AML-193 (cell line): Measurements from ENCODE around the gene LTBP2.

ENCODE experiments used
- DNase-seq, 2 experiments: peaks; one replicate each; lab custom pipeline; 2025; lab: John Stamatoyannopoulos, UW

The LTBP2 gene

DNA sequence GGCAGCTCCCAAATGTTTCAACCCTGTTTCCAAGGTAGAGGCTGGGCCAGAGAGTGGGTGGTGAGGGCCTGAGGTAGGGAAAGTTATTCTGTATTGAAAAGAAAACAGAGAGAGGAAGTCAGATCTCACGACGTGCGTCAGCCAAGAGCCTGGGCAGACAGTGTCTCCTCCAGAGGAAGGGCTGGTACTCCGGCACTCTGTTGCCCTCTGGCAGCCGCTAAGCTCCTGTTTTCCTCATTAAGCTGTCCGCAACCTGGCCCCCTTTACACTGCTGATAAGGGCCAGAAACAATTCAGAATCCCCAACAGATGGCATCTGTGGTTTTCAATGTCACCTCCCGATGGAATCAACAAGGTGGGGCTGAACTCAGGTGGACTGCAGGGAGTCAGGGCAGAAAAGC, 26.0 kb upstream of the LTBP2 start:
- no peak for DNase-seq

GRCh38 chr14:74637178-74637550, 25.1 kb upstream of the LTBP2 start:
- no peak for DNase-seq

DNA sequence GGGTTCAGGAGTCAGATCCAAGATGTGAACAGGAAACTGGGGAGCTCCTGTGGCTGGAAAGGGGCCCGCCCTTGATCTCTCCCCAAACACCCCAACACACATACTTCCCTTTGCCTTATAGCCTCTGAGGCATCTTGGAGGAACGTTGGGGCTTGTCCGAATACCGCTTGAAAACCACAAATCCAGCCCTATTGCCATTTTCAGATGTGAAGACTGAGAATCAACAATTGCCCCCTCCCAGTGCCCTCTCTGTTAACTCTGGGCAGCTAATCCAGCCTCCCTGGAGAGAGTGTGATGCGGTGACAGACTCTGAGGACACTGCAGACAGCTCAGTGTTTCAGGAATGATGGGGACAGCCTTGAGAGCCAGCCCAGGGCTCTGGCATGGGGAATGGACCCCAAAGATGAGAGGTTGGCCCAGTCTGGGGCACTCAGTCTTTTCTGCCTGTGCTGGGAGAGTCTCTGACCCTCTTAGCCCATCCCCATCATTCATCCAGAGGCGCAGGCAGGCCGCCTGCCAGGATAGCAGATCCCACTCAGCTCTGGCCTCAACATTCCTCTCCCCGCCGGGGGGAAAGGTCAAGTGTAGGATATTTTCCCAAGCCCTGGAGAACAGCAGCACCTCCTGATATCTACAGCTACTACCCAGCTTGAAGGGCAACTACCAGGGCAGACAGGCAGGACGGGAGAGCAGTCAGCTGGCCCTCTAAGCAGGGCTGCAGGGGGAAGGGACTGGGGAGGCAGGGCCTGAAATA, 24.6 kb upstream of the LTBP2 start:
- DNase-seq: no peak

DNA sequence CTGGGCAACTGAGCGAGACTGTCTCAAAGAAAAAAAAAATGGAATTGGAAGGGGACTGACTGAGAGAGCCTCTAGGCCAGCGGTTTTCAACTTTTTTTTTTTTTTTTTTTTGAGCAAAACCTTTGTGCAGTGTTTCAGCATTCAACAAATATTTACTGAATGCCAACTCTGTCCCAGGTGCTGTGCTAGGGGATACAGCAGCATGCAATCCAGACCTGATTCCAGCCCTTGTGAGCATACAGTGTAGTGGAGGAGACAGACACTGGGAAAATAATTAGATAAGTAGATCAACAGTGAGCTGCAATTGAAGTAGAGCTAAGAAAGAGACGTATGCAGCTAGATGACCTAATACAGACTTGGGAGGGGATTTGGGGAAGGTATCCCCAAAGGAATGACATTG, 23.8 kb upstream of the LTBP2 start:
- no peak for DNase-seq

- no peak for DNase-seq
Measured at GRCh38 chr14:74634964-74635363, 22.9 kb upstream of the LTBP2 start.

DNA sequence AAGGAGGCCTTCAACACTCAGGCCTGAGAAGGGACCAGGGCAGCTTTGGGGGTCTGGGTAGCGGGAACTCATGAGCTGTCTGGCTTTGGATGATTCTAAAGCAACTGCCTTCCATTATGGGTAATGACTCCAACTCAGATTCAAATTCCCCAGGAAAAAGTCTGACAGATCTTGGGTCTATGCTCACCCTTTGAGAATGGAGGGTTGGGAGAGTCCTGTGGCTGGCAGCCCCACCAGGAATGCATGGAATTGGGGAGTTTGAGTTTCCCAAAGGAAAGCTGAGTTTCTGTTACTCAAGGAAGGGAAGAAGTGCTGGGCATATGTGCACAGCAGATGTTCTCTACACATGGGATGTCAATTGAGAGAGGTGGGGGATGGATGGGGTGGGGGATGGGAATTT, 22.4 kb upstream of the LTBP2 start:
- DNase-seq: no peak

- DNase-seq: no peak
Measured at GRCh38 chr14:74630881-74631690, 19.0 kb upstream of the LTBP2 start.

DNA sequence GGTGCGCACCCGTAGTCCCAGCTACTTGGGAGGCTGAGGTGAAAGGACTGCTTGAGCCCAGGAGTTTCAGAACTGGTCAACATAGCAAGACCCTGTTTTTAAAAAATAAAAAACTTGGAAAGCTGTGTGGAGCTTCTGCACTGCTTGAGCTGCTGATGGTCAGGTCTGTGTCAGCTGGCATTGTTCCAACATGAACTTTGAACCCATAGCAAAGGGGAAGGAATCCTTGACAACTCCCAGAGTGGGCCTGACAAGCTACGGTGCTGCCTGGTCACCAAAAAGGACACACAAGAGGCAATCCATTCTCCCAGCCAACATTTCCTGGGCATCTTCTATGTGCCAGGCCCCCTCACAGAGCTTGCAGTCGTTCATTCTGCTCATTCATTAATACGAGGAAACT, 16.4 kb upstream of the LTBP2 start:
- no peak for DNase-seq

DNA sequence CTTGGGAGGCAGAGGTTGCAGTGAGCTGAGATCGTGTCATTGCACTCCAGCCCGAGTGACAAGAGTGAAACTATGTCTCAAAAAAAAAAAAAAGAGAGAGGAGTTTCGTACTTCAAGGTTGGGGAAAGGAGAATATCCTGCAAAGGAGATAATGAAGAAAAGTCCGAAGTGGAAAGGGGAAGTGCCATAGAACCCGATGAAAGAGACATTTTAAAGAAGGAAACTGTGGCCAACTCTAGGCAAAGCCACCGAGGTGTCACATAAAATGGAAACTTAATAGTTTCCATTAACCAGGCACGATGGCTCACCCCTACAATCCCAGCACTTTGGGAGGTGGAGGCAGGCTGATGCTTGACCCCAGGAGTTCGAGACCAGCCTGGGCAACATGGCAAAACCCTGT, 15.0 kb upstream of the LTBP2 start:
- DNase-seq: peak; percentile 53 to 60

GRCh38 chr14:74622257-74622656, 10.2 kb upstream of the LTBP2 start:
- DNase-seq: no peak

GRCh38 chr14:74621556-74621955, 9.5 kb upstream of the LTBP2 start:
- DNase-seq: no peak

GRCh38 chr14:74620923-74621322, 8.9 kb upstream of the LTBP2 start:
- no peak for DNase-seq

DNA sequence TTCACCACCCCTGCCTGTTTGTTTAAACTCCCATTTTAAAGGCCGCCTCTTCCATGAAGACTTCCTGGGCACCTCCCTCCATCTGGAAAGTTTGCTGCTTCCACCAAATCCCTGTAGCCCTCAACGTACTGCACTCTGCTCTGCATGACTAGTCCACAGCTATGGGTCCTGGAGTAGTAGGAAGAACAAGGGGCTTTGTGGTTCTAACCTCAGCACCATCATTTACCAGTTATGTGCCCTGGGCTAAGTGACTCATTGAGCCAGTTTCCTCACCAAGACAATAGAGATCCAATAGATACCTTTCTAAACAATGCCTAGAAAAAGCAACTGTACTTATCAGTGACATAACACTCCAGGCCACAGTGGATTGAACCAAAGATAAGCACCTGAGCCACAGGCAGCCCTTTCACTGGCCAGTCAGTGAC, 8.5 kb upstream of the LTBP2 start:
- DNase-seq: peak; percentile 21 to 38

GRCh38 chr14:74619672-74620131, 7.7 kb upstream of the LTBP2 start:
- DNase-seq: no peak

DNA sequence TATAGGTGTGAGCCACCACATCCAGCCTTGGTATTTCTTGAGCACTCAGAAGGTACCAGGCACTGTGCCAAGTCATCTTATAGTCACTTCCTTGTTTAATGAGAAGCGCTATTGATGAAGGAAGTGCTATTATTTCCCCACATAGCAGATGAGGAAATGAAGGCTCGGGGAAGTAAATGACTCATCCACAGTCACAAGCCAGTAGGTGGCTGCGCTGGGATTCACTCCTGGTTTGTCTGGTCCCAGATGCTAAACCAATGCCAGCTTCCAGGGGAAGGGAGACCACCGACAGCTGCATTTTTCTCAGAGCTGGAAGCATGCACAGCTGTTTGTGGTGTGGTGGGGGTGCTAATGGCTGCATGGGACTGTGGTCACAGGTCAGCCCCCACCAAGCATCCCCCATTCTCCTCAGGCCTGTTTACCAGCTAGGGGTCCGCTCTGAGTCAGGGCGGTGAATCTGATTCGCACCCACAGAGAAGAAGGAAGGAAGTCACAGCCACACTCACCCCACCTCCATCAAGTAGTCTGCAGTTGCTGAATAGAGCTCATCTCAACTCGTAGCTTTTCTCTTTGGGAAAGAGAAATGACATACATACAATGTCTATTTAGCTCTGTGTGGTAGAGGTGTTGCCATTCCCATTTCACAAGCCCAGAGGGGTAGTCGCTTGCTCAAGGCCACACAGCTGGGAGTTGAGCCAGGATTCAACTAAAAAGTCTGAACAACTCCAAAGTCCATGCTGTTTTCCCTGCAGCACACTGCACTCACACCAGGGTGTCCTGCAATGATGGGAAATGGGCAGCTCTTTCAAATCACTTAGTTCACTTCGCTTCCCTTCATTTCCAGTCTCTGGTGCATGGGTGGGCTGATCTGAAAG, 6.3 kb upstream of the LTBP2 start:
- DNase-seq: peak; percentile 94 to 95

GRCh38 chr14:74616996-74617700, 5.1 kb upstream of the LTBP2 start:
- DNase-seq: no peak

- DNase-seq: peak; percentile 37 to 45
Measured at GRCh38 chr14:74616507-74616906, 4.5 kb upstream of the LTBP2 start.

- DNase-seq: no peak
Measured at GRCh38 chr14:74615735-74616134, 3.7 kb upstream of the LTBP2 start.

GRCh38 chr14:74614508-74615495, 2.8 kb upstream of the LTBP2 start:
- DNase-seq: no peak

- no peak for DNase-seq
Measured at GRCh38 chr14:74613211-74613914, 1.3 kb upstream of the LTBP2 start.
